OCI-LY3 (cell line): ENCODE measurements around the gene CHN2.

Experiments used
- CTCF ChIP-seq: fragments of 200-600, 300-600 bp; sonication (generic); IDR thresholded peaks from 2 replicates; pipeline ENCODE4 v1.5.1; 2014; ENCODE audit warnings: antibody characterized with exemption, low read length, low read depth
- EZH2phosphoT487 ChIP-seq: fragments of 200-600 bp; shearing (Covaris generic); IDR thresholded peaks from 2 replicates; pipeline ENCODE4 v1.6.1; 2018; ENCODE audit warnings: antibody characterized with exemption, mixed run types, low read depth

GRCh38 chr7:29396563-29396962, 202.0 kb downstream of the CHN2 start:
- no peak for TF ChIP-seq CTCF
- no peak for TF ChIP-seq EZH2phosphoT487
